Measurements from ENCODE around the gene DENND2C. TPM values are rescaled to one million over a fixed set of nuclear protein-coding genes. Genes with fewer than 3 reads are reported as not detected.

DENND2C gene
- total and polyA plus RNA-seq, 10 donors: 0.28 to 3.1 (median 1.6) TPM

- Histone ChIP-seq H3K27me3 (replicated peaks in 1 of 7) (no peaks in the 10 kb centered on the region), H3K4me3 (no peak overlapping the region), H3K9me3 (no peaks in the 10 kb centered on the region), H3K4me1 (peaks cover 0 to 5% (median 0%) of the 10 kb centered on the region in 6 donors), H3K27ac (no peak overlapping the region), H3K36me3 (peaks cover 0 to 15% (median 0%) of the 10 kb centered on the region in 6 donors)
- no peak for DNase-seq
- intact Hi-C loops (cut with DNase I; ENCODE audit: low total_unique reads): no loop called here
- TF ChIP-seq CTCF (IDR thresholded peaks at IDR 0.05 in 8 of 11, conservative IDR thresholded peaks at IDR 0.05 in 3 of 11) (no peak), POLR2AphosphoS5 (IDR thresholded peaks at IDR 0.05) (no peak), POLR2A (IDR thresholded peaks at IDR 0.05) (no peak)
- WGBS, 5 donors: 33 to 41% (median 36%) methylated on average over 4 of the region's 4 CpGs
Measured at GRCh38 chr1:114700036-114700600, 30.3 kb upstream of the DENND2C start.

- TF ChIP-seq POLR2A (IDR thresholded peaks at IDR 0.05) (no peak), CTCF (IDR thresholded peaks at IDR 0.05 in 8 of 11, conservative IDR thresholded peaks at IDR 0.05 in 3 of 11) (no peak), POLR2AphosphoS5 (IDR thresholded peaks at IDR 0.05) (no peak)
- no peak for DNase-seq
- intact Hi-C loops (cut with DNase I; ENCODE audit: low total_unique reads): no loop called here
- Histone ChIP-seq H3K4me3 (no peak overlapping the region), H3K27ac (no peak overlapping the region), H3K4me1 (peaks cover 0 to 5% (median 0%) of the 10 kb centered on the region in 6 donors), H3K36me3 (no peaks in the 10 kb centered on the region), H3K9me3 (no peaks in the 10 kb centered on the region), H3K27me3 (replicated peaks in 1 of 7) (no peaks in the 10 kb centered on the region)
Measured at GRCh38 chr1:114696810-114697209, 27.0 kb upstream of the DENND2C start.

GRCh38 chr1:114695430-114696058 is 25.7 kb upstream of the DENND2C start, which contains the start of gene AMPD1:
TSS of gene AMPD1 (minus strand) at chr1:114695546. CDS start at chr1:114695471, 75 bp downstream.
- H3K27me3 ChIP-seq (replicated peaks in 1 of 7): no peaks in the 10 kb centered on the region

More at GRCh38 chr1:114695430-114696058, 25.7 kb upstream of the DENND2C start, which contains the start of gene AMPD1:
- Histone ChIP-seq H3K4me1 (peaks cover 0 to 5% (median 0%) of the 10 kb centered on the region in 6 donors), H3K27ac (no peak within 1 kb of the TSS), H3K4me3 (no peak within 1 kb of the TSS), H3K9me3 (no peaks in the 10 kb centered on the region), H3K36me3 (no peaks in the 10 kb centered on the region)
- no peak for TF ChIP-seq CTCF (IDR thresholded peaks at IDR 0.05 in 8 of 11, conservative IDR thresholded peaks at IDR 0.05 in 3 of 11)
- no peak for TF ChIP-seq POLR2AphosphoS5 (IDR thresholded peaks at IDR 0.05)
- TF ChIP-seq POLR2A (IDR thresholded peaks at IDR 0.05): no peak
- WGBS, 5 donors: 78 to 91% (median 86%) methylated on average over 6 of the region's 6 CpGs
- intact Hi-C loops (cut with DNase I; ENCODE audit: low total_unique reads): no loop called here
- DNase-seq: no peak

Measured in spleen (tissue), 11 donors.